NCI-H187 treated with DMSO at 0.1 percent for 48 hours (cell line): Measurements from ENCODE around the gene PRMT1.

Source experiments
- DNase-seq: peaks from one replicate; lab custom pipeline; 2025; lab: John Stamatoyannopoulos, UW

The PRMT1 gene

DNA sequence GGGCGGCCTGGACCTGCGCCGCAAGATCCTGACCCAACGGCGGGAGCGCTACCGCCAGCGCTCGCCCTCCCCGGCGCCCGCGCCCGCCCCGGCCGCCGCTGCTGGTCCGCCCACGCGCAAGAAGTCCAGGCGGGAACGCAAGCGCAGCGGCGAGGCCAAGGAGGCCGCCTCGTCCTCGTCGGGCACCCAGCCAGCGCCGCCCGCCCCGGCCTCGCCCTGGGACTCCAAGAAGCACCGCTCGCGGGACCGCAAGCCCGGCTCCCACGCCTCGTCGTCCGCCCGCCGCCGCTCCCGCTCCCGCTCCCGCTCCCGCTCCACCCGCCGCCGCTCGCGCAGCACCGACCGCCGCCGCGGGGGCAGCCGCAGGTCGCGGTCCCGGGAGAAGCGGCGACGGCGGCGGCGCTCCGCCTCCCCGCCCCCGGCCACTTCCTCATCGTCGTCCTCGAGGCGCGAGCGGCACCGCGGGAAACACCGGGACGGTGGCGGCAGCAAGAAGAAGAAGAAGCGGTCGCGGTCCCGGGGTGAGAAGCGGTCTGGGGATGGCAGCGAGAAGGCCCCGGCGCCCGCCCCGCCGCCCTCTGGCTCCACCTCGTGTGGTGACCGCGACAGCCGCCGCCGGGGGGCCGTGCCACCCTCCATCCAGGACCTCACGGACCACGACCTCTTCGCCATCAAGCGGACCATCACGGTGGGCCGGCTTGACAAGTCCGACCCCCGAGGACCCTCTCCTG, 25.1 kb upstream of the PRMT1 start:
- DNase-seq, result no peak

DNA sequence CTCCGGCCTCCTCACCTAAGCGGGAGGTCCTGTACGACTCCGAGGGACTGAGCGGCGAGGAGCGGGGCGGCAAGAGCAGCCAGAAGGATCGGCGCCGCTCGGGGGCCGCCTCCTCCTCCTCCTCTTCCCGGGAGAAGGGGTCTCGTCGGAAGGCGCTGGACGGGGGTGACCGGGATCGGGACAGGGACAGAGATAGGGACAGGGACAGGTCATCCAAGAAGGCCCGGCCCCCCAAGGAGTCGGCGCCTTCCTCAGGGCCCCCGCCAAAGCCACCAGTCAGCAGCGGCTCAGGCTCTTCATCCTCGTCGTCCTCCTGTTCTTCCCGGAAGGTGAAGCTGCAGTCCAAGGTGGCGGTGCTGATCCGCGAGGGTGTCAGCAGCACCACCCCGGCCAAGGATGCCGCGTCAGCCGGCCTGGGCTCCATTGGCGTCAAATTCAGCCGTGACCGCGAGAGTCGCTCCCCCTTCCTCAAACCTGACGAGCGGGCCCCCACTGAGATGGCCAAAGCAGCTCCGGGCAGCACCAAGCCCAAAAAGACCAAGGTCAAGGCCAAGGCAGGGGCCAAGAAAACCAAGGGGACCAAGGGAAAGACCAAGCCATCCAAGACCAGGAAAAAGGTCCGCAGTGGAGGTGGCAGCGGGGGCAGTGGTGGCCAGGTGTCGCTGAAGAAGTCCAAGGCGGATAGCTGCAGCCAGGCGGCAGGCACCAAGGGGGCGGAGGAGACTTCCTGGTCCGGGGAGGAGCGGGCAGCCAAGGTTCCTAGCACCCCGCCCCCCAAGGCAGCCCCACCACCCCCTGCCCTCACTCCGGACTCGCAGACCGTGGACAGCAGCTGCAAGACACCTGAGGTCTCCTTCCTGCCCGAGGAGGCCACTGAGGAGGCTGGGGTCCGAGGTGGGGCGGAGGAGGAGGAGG, 24.3 kb upstream of the PRMT1 start:
- no peak for DNase-seq

DNA sequence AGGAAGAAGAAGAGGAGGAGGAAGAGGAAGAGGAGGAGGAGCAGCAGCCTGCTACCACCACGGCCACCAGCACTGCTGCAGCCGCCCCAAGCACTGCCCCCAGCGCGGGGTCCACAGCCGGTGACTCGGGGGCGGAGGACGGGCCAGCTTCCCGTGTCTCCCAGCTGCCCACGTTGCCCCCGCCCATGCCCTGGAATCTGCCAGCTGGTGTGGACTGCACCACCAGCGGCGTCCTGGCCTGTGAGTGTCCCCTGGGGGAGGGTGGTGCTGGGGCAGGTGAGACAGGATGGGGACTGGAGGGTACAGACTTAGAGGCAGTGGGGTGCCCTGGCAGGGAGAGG, 23.6 kb upstream of the PRMT1 start:
- no peak for DNase-seq

DNA sequence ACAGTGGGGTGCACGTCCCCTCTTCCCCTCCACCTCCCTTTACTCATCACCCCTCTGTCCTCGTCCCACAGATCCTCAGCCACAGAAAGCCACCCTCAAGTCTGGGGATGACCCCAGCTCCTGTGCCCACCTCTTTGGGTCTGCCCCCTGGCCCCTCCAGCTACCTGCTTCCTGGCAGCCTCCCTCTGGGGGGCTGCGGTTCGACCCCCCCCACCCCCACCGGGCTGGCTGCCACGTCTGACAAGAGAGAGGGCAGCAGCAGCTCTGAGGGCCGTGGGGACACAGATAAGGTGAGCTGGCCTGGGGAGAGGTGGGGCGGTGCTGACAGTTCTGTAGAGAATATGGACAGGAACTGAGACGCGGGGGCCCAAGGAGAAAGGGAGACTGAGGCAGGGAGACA, 22.5 kb upstream of the PRMT1 start:
- no peak for DNase-seq

DNA sequence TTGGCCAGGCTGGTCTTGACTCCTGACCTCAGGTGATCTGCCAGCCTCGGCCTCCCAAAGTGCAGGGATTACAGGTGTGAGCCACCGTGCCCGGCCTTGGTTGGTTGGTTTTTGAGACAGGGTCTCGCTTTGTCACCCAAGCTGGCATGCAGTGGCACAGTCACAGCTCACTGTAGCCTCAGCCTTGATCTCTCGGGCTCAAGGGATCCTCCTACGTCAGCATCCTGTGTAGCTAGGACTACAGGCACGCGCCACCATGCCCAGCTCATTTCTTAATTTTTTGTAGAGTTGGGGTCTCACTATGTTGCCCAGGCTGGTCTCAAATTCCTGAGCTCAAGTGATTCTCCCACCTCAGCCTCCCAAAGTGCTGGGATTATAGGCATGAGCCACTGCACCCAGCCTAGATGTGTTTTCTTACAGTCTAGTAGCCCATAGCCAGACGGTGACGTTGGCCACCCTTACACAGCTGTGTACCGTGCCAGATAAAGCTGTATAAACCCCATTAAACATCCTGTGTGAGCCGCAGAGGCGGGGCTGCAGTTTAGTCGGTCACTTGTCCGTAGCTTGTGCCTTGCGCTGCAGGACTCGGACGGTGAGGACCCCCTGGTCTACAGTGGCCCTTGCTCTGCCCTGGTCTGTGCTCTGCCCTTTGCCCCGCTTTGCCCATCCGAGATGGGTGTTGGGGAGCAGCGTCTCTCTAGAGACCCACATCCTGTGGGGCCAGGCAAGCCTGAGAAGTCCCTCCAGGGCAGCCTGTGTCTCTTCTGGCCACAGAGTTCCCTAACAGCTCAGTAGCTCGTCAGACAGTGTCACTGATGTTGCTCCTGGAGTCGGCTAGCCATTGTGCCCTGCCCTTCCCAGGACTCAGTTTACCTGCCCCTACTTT, 21.3 kb upstream of the PRMT1 start:
- no peak for DNase-seq

DNA sequence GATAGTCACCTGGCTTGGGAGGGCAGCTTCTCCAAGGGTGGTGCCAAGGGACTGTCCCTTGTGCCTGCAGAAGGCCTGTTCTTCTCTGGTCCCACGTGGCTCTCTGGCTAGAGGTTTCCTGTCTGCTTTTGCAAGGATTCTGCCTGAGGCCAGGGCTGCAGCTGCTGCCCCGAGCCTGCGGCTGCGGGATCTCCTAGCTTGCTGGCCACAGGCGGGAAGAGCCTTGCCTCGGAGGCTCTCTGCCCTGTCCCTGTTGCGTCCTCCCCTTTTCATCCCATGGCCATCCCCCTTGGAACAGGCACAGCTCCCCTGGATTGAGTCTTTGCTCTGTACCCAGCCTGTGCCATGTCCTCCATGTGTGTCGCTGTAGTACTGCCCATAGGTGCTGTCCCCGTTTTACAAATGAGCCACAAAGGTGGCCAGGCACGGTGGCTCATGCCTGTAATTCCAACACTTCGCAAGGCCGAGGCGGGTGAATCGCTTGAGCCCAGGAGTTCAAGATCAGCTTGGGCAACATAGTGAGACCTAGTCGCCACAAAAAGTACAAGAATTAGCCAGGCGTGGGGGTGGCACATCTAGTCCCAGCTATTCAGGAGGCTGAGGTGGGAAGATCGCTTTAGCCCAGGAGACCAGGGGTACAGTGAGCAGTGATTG, 20.5 kb upstream of the PRMT1 start:
- no peak for DNase-seq

DNA sequence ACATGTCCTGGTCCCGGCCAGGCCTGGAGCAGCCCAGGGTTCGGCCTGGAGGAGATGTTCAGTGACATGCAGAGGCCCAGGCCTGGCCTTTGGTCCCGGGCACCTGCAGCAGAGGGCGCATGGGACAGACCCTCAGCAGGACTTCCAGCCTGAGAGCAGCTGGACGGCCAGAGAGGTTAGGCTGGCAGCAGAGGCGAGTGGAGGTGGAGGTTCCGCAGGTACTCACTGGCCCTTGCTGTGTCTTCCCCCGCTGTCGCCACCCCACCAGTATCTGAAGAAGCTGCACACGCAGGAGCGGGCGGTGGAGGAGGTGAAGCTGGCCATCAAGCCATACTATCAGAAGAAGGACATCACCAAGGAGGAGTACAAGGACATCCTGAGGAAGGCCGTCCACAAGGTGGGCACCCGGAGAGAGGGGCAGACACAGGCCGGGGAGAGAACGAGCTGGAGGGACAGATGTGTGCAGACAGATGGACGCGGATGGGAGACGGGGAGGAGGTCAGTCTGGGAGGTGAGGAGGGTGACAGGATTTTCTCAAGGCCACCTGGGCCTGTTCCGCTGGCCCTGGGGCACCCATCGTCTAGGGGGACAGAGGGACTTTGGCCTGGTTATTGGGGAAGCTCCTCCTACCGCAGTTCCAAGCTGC, 19.5 kb upstream of the PRMT1 start:
- no peak for DNase-seq

DNA sequence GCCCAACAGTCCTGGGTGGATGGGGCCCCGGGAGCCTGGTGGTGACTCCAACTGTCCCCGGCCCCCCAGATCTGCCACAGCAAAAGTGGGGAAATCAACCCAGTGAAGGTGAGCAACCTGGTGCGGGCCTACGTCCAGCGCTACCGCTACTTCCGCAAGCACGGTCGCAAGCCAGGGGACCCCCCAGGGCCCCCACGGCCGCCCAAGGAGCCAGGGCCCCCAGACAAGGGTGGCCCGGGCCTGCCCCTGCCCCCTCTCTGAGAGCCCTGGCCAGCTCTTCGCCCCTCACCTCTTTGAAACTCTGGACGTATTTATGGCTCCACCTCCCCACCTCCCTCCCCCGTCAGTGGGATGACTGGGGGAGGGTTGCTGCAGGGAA, 18.9 kb upstream of the PRMT1 start:
- no peak for DNase-seq

DNA sequence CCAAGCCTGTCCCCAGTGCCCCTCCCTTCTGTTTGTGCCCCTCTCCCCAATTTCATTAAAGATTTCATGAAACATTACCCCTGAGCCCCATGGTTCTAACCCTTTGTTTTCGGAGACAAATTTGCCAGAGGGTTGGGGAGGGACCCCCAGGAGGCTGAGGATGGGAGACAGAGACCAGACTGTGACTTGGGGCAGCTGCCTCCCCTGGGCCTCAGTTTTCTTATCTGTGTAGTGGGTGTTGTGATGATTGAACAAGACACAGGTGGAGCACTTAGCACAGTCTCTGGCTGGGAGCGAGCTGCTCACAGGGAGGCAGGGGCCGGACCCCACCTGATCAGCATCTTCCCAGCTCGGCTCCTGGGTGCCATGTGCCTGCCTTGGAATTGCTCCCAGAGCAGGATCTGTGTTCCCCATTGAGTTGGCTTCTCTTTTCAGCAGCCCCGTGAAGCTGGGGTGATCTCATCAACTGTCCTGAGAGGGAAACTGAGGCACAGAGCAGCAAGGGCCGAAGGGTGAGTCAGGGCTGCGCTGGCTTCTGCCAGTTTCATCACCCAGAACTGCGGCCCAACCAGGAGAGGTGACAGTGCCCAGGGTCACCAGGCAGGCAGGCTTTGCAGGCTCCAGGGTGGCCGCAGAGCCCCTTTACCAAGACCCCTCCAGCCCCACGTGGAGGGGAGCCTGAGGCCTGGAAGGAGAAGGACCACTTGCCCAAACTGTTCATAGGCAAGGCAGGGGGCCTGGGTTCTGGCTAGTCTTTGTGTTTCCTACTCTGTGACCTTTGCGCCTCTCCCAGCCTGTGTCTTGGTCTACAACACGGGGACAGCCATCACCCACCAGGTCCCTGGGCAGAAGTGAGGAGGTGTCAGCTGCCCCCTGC, 18.3 kb upstream of the PRMT1 start:
- no peak for DNase-seq

DNA sequence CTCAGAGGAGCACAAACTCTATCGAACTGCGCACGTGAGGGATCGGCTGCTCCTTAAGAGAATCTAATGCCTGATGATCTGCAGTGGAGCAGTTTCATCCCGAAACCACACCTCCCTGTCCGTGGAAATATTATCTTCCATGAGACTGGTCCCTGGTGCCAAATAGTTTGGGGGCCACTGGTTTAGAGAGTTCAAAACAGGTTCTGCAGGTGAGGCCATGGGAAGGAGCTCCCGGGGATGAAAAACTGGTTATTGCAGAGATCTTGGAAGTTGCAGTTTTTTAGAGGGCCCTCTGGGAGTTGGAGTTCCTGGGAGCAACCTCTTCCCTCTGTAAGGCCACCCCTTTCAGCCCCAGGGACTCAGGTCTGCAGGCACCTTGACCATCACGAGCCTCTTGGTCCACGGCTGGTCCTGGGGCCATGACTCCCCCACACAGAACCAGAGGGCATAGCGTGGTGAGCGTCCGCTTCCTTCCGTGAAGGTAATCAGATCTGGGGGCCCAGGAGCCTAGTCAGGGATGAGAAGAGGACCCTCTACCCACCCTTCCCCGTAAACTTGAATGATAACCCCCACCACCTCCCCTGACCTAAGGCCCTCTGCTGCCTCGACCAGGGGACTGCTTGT, 16.6 kb upstream of the PRMT1 start:
- no peak for DNase-seq

DNA sequence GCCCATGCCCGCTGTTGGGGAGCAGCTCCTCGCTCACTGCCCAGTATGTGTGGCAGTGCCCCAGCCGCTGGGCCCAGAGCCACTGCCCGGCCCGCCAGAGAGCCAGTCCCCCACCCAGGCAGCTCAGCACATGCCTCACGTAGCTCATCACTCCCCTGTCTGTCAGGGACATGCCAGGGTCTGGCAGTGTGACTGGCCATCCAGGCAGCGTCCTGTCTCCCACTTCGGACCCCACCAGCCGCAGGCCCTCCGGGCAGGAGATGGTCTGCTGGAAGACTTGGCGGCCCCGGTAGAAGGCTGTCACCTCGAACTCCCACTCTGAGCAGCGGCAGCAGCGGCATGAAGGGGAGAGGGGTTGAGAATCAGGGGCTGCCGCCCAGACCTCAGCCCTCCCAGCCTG, 15.1 kb upstream of the PRMT1 start:
- DNase-seq, result no peak

DNA sequence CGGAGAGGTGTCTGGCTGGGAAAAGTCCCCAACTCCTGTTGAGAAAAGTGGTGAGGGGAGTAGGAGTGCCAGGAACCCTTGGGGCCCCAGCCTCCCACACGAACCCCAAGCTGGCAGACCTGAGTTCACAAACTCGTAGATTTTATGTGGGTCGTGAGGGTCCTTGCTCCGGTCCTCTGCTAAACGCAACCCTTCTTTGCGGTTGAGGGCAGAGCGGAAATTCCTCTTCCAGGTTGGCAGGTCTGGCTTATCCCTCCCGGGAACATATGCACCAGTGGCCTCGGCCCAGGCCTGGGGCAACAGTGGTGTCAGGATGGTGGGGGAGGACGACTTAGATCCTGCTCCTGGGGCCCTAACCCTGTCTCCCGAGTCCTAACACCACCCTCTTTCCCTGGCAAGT, 13.8 kb upstream of the PRMT1 start:
- DNase-seq, result no peak

DNA sequence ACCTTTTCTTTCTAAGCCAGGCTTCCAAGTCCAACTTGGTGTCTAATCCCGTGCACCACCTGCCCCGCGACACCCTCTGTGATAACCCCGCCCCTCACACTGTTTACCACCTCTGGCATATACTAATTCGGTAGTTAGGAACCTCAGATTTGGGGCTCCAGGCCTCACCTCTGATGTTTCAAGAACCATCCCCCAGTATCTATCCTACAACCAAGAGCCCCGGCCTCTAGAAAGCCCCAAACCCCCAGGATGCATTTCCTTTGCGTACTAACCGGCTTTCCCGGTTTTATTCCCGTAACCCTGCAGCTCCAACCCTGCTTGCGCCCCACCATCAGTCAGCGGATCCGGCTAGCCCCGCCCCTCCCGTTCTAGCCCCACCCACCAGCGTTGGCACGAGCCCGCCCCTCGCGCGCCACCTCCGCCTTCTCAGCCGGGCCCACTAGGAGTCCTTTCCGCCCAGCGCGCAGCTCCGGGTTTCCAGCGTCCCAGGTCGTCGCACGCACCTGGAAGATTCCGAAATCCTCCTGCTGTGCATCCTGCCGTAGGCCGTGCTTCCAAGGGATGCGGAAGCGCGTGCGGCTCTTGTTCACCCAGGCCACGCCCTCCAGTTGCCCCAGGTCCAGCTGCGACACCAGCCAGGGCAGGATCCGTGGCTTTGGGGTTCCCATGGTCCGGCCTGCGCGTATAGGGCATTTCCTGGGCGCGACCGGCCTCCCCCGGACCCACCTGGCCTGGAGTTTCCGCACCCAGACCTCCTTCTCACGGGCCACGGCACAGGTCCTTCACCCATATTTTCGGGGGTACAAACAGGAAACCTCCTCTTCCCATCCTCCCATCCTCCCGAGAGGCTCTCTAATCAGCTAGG, 12.7 kb upstream of the PRMT1 start:
- DNase-seq, result peak; percentile 68

DNA sequence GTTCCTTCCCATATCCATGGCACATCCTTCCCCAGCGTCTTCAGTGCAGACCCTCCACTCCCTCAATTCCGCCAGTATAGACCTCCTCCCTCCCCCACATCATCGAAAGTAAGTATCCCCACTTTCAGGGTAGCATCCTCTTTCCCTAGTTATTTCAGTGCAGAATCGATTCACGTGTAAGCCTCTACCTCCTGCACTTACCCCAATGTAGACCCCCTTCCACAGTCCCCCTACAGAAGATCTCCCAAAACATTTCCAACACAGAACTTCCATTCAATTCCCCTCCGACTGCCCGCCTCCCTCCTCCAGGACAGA, 12.1 kb upstream of the PRMT1 start:
- DNase-seq, result no peak

DNA sequence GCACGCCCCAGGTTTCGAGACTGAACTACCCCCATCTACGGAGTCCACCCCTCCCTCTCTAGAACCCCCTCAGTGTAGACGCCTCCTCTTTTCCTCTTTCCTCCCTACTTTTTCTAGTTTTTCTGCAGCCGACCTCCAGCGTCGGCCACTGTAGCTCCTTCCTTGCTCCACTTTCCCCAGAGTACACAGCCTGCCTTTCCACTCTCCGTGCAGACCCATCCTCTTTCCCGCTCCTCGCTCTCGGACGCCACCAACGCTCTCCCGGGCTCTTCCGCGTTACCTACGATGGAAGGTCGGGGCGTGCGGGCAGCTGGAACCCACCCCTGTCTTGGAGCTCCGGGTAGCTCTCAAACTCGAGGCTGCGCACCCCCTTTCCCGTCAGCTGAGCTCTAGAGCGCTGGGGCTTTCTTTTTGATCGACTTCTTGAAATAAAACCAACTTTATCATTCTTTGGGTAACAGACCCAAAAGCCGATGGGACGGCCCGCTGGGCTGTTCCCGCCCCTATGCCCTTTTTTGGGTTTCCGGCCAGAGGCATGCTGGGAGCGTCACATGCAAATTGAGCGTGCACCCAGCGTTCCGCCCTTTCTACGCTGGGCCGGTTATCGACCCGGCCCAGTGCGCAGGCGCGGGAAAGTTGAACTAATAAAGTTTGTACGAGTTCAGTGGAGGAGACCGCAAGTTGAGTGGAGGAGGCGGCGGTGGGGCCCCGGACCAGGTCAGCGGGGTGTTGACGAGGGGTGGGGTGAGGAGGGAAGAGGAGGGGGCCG, 11.5 kb upstream of the PRMT1 start, which contains the start of the genes BCL2L12 and IRF3:
Gene BCL2L12, plus strand, starts transcription at position 583 of the 769 bp plus-strand sequence. CDS start 760 bp downstream, outside the sequence.
Gene IRF3, minus strand, starts transcription at position 507 of the 769 bp plus-strand sequence. CDS start 1,019 bp downstream, outside the sequence.
- peak; percentile 64 for DNase-seq

DNA sequence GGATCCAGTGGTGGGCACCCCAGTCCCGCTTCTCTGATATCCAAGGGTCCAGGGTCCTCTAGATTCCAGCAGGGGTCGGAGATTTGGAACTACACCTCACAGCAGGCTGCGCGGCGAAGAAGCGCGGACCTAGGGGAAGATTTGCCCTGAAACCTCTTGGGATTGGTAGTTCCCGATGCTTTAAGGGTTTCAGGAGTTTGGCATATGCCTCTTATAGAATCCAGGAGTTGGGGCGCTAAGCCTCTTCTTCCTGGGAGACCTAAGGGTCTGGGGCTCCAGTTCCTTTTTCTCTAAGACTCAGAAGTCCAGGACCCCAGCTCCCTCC, 11.0 kb upstream of the PRMT1 start:
- no peak for DNase-seq

DNA sequence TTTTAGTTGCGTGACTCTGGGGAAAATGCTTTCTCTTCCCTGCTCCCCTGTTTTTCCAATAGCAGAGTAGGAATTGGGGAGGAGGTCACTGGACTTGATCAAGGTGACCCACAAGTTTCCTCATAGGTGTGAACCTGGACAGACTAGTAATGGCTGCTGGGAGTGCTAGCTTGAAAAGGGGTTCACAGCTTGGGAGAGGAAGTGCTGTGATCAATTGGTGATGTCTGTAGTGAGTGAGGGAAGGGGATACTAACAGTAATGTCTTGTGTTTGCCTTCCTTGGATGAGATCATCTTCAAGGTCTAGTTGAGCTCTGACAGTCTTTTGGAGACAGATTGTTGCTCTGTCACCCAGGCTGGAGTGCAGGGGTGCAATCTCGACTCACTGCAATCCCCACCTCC, 9.6 kb upstream of the PRMT1 start:
- no peak for DNase-seq

DNA sequence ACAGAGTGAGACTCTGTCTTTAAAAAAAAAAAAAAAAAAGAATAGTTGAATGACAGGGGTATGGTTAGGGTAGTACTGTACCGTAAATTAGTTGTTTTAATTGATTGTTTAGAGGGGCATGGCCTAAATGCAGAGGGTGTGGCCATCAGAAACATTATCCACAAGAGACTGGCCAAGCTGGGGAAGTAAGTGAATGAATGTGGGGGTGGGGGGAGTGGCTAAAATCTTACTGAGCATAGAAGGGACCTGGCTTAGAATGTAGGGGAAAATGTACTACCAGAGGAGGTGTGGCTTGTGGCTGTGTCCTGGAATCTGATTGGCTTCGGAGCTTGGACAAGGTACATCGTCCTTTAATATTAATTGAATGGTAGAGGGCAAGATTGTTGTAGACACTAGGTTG, 7.6 kb upstream of the PRMT1 start:
- no peak for DNase-seq
